ENCODE results near the gene DYSF. TPM values are rescaled to one million over a fixed set of nuclear protein-coding genes. Genes with fewer than 3 reads are reported as not detected.

DYSF gene
- total and polyA plus RNA-seq, 2 donors, result 5.8 to 9.2 TPM

- no peak overlapping the region for H3K27ac ChIP-seq (ENCODE audit: low read depth in 1 of 2, low read length in 1 of 2)
- H3K36me3 ChIP-seq (ENCODE audit: control insufficient read depth in 2 of 2, insufficient read depth in 2 of 2, low read length in 1 of 2), result no peaks in the 10 kb centered on the region
- DNase-seq (ENCODE audit: low read depth in 6 of 9, low spot score in 9 of 9), result peak; percentile 16 to 64 (median 34)
- no peaks in the 10 kb centered on the region for H3K27me3 ChIP-seq (ENCODE audit: control insufficient read depth in 2 of 2, insufficient read depth in 1 of 2, low read length in 1 of 2)
- no peak overlapping the region for H3K4me3 ChIP-seq (ENCODE audit: low read length in 2 of 2)
- H3K4me1 ChIP-seq (ENCODE audit: control insufficient read depth in 2 of 2, insufficient read depth in 2 of 2, low read length in 2 of 2), result no peaks in the 10 kb centered on the region
- WGBS, result 35% methylated on average over 6 of the region's 6 CpGs
- H3K9me3 ChIP-seq (ENCODE audit: control insufficient read depth in 2 of 2, insufficient read depth in 1 of 2, low read length in 1 of 2), result no peaks in the 10 kb centered on the region
Measured at GRCh38 chr2:71510196-71510807, 56.9 kb downstream of the DYSF start.

- WGBS, result 91% methylated on average over 9 of the region's 9 CpGs
- Histone ChIP-seq H3K4me1 (ENCODE audit: control insufficient read depth in 2 of 2, insufficient read depth in 2 of 2, low read length in 2 of 2) (no peaks in the 10 kb centered on the region), H3K36me3 (ENCODE audit: control insufficient read depth in 2 of 2, insufficient read depth in 2 of 2, low read length in 1 of 2) (no peaks in the 10 kb centered on the region), H3K27ac (ENCODE audit: low read depth in 1 of 2, low read length in 1 of 2) (no peak overlapping the region), H3K4me3 (ENCODE audit: low read length in 2 of 2) (no peak overlapping the region), H3K27me3 (ENCODE audit: control insufficient read depth in 2 of 2, insufficient read depth in 1 of 2, low read length in 1 of 2) (no peaks in the 10 kb centered on the region), H3K9me3 (ENCODE audit: control insufficient read depth in 2 of 2, insufficient read depth in 1 of 2, low read length in 1 of 2) (no peaks in the 10 kb centered on the region)
- DNase-seq (ENCODE audit: low read depth in 6 of 9, low spot score in 9 of 9), result no peak
Measured at GRCh38 chr2:71510938-71511337, 57.6 kb downstream of the DYSF start.

- Histone ChIP-seq H3K4me3 (ENCODE audit: low read length in 2 of 2) (no peak overlapping the region), H3K36me3 (ENCODE audit: control insufficient read depth in 2 of 2, insufficient read depth in 2 of 2, low read length in 1 of 2) (no peaks in the 10 kb centered on the region), H3K27me3 (ENCODE audit: control insufficient read depth in 2 of 2, insufficient read depth in 1 of 2, low read length in 1 of 2) (no peaks in the 10 kb centered on the region), H3K4me1 (ENCODE audit: control insufficient read depth in 2 of 2, insufficient read depth in 2 of 2, low read length in 2 of 2) (no peaks in the 10 kb centered on the region), H3K27ac (ENCODE audit: low read depth in 1 of 2, low read length in 1 of 2) (no peak overlapping the region), H3K9me3 (ENCODE audit: control insufficient read depth in 2 of 2, insufficient read depth in 1 of 2, low read length in 1 of 2) (no peaks in the 10 kb centered on the region)
- no peak for DNase-seq (ENCODE audit: low read depth in 6 of 9, low spot score in 9 of 9)
- WGBS, result 86% methylated on average over 10 of the region's 10 CpGs
Measured at GRCh38 chr2:71511776-71512175, 58.4 kb downstream of the DYSF start.

DNA sequence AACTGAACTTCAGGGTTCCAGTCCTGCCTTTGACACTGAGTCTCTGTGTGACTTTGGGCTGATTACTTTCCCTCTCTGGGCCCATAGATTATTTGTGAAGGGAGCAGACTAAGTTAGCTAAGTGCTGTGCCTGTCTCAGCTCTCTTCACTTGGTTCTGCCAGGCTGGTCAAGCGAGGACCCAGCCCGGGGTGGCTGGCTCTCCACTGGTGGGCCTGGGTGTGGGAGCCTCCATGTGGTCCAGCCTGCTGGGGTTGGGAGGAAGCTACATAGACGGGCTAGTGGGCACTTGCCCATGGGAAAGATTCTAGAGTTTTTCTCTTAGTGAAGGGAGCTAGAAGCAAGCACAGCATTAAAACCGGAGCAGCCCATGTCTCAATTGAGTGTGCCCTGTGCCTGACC, 59.0 kb downstream of the DYSF start:
- WGBS, result 93% methylated on average over 4 of the region's 4 CpGs
- Histone ChIP-seq H3K9me3 (ENCODE audit: control insufficient read depth in 2 of 2, insufficient read depth in 1 of 2, low read length in 1 of 2) (no peaks in the 10 kb centered on the region), H3K27me3 (ENCODE audit: control insufficient read depth in 2 of 2, insufficient read depth in 1 of 2, low read length in 1 of 2) (no peaks in the 10 kb centered on the region), H3K4me1 (ENCODE audit: control insufficient read depth in 2 of 2, insufficient read depth in 2 of 2, low read length in 2 of 2) (no peaks in the 10 kb centered on the region), H3K27ac (ENCODE audit: low read depth in 1 of 2, low read length in 1 of 2) (no peak overlapping the region), H3K36me3 (ENCODE audit: control insufficient read depth in 2 of 2, insufficient read depth in 2 of 2, low read length in 1 of 2) (no peaks in the 10 kb centered on the region), H3K4me3 (ENCODE audit: low read length in 2 of 2) (no peak overlapping the region)
- DNase-seq (ENCODE audit: low read depth in 6 of 9, low spot score in 9 of 9), result no peak

- DNase-seq (ENCODE audit: low read depth in 6 of 9, low spot score in 9 of 9), result no peak
- Histone ChIP-seq H3K36me3 (ENCODE audit: control insufficient read depth in 2 of 2, insufficient read depth in 2 of 2, low read length in 1 of 2) (no peaks in the 10 kb centered on the region), H3K27me3 (ENCODE audit: control insufficient read depth in 2 of 2, insufficient read depth in 1 of 2, low read length in 1 of 2) (no peaks in the 10 kb centered on the region), H3K4me3 (ENCODE audit: low read length in 2 of 2) (no peak overlapping the region), H3K4me1 (ENCODE audit: control insufficient read depth in 2 of 2, insufficient read depth in 2 of 2, low read length in 2 of 2) (no peaks in the 10 kb centered on the region), H3K9me3 (ENCODE audit: control insufficient read depth in 2 of 2, insufficient read depth in 1 of 2, low read length in 1 of 2) (no peaks in the 10 kb centered on the region), H3K27ac (ENCODE audit: low read depth in 1 of 2, low read length in 1 of 2) (no peak overlapping the region)
- 89% methylated on average over 11 of the region's 11 CpGs for WGBS
Measured at GRCh38 chr2:71513096-71513495, 59.7 kb downstream of the DYSF start.

DNA sequence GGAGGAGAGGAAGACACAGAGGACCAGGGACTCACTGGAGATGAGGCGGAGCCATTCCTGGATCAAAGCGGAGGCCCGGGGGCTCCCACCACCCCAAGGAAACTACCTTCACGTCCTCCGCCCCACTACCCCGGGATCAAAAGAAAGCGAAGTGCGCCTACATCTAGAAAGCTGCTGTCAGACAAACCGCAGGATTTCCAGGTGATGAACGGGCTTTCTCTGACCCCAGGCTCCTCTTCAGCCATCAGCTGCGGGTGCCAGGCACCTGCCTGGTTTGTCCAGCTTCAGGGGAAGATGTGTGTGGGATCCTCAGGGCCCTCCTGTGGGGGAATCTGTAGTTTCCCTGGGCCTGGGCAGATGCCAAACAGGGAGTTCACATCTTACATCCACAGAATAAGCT, 60.4 kb downstream of the DYSF start:
- no peaks in the 10 kb centered on the region for H3K27me3 ChIP-seq (ENCODE audit: control insufficient read depth in 2 of 2, insufficient read depth in 1 of 2, low read length in 1 of 2)
- no peaks in the 10 kb centered on the region for H3K36me3 ChIP-seq (ENCODE audit: control insufficient read depth in 2 of 2, insufficient read depth in 2 of 2, low read length in 1 of 2)
- 93% methylated on average over 11 of the region's 11 CpGs for WGBS
- no peaks in the 10 kb centered on the region for H3K9me3 ChIP-seq (ENCODE audit: control insufficient read depth in 2 of 2, insufficient read depth in 1 of 2, low read length in 1 of 2)
- H3K4me3 ChIP-seq (ENCODE audit: low read length in 2 of 2), result no peak overlapping the region
- H3K27ac ChIP-seq (ENCODE audit: low read depth in 1 of 2, low read length in 1 of 2), result no peak overlapping the region
- no peak for DNase-seq (ENCODE audit: low read depth in 6 of 9, low spot score in 9 of 9)
- H3K4me1 ChIP-seq (ENCODE audit: control insufficient read depth in 2 of 2, insufficient read depth in 2 of 2, low read length in 2 of 2), result no peaks in the 10 kb centered on the region

- H3K27me3 ChIP-seq (ENCODE audit: control insufficient read depth in 2 of 2, insufficient read depth in 1 of 2, low read length in 1 of 2), result no peaks in the 10 kb centered on the region
- H3K36me3 ChIP-seq (ENCODE audit: control insufficient read depth in 2 of 2, insufficient read depth in 2 of 2, low read length in 1 of 2), result no peaks in the 10 kb centered on the region
- H3K27ac ChIP-seq (ENCODE audit: low read depth in 1 of 2, low read length in 1 of 2), result no peak overlapping the region
- 91% methylated on average over 16 of the region's 16 CpGs for WGBS
- no peak overlapping the region for H3K4me3 ChIP-seq (ENCODE audit: low read length in 2 of 2)
- H3K4me1 ChIP-seq (ENCODE audit: control insufficient read depth in 2 of 2, insufficient read depth in 2 of 2, low read length in 2 of 2), result no peaks in the 10 kb centered on the region
- no peak for DNase-seq (ENCODE audit: low read depth in 6 of 9, low spot score in 9 of 9)
- no peaks in the 10 kb centered on the region for H3K9me3 ChIP-seq (ENCODE audit: control insufficient read depth in 2 of 2, insufficient read depth in 1 of 2, low read length in 1 of 2)
Measured at GRCh38 chr2:71516253-71516888, 63.0 kb downstream of the DYSF start.

- H3K4me1 ChIP-seq (ENCODE audit: control insufficient read depth in 2 of 2, insufficient read depth in 2 of 2, low read length in 2 of 2), result no peaks in the 10 kb centered on the region
- 95% methylated on average over 4 of the region's 4 CpGs for WGBS
- no peak overlapping the region for H3K27ac ChIP-seq (ENCODE audit: low read depth in 1 of 2, low read length in 1 of 2)
- H3K36me3 ChIP-seq (ENCODE audit: control insufficient read depth in 2 of 2, insufficient read depth in 2 of 2, low read length in 1 of 2), result no peaks in the 10 kb centered on the region
- DNase-seq (ENCODE audit: low read depth in 6 of 9, low spot score in 9 of 9), result no peak
- H3K9me3 ChIP-seq (ENCODE audit: control insufficient read depth in 2 of 2, insufficient read depth in 1 of 2, low read length in 1 of 2), result no peaks in the 10 kb centered on the region
- no peaks in the 10 kb centered on the region for H3K27me3 ChIP-seq (ENCODE audit: control insufficient read depth in 2 of 2, insufficient read depth in 1 of 2, low read length in 1 of 2)
- H3K4me3 ChIP-seq (ENCODE audit: low read length in 2 of 2), result no peak overlapping the region
Measured at GRCh38 chr2:71517851-71518250, 64.5 kb downstream of the DYSF start.

DNA sequence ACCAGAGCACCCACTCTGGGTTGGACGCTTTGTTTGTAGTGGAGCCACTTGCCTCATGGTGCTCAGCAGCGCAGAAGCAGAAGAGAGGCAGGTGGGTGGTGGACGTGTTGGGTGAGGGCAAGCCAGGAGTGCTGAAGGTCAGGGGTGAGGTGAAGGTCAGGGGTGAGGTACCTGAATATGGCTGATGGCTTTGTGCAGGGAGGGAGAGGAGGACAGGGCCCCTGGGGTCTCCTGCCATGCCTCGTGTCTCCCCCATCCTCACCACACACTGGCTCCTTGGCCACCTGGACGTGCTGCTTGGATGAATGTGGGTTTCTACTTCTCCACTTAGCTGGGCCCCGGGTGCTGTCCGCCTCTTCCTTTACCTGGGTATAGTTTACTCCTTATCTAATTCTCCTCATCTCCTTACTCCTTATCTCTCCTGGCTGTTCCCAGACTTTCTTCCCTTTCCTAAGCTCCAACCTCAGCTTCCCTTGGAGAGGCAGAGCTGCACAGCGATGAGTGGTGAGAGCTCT, 68.1 kb downstream of the DYSF start:
- Histone ChIP-seq H3K36me3 (ENCODE audit: control insufficient read depth in 2 of 2, insufficient read depth in 2 of 2, low read length in 1 of 2) (no peaks in the 10 kb centered on the region), H3K27me3 (ENCODE audit: control insufficient read depth in 2 of 2, insufficient read depth in 1 of 2, low read length in 1 of 2) (no peaks in the 10 kb centered on the region), H3K4me3 (ENCODE audit: low read length in 2 of 2) (no peak overlapping the region), H3K27ac (ENCODE audit: low read depth in 1 of 2, low read length in 1 of 2) (no peak overlapping the region), H3K4me1 (ENCODE audit: control insufficient read depth in 2 of 2, insufficient read depth in 2 of 2, low read length in 2 of 2) (no peaks in the 10 kb centered on the region), H3K9me3 (ENCODE audit: control insufficient read depth in 2 of 2, insufficient read depth in 1 of 2, low read length in 1 of 2) (no peaks in the 10 kb centered on the region)
- DNase-seq (ENCODE audit: low read depth in 6 of 9, low spot score in 9 of 9), result no peak
- WGBS, result 94% methylated on average over 8 of the region's 8 CpGs
